ENCODE measurements around the gene CLEC18C.
"Not testable (repeated sequence)": the region's sequence is repeated elsewhere in the genome, so short reads cannot be mapped to it uniquely, and the experiment has no call there.

GRCh38 chr16:70204668-70205405 is 31.2 kb downstream of the CLEC18C start:
- not testable (repeated sequence) for TF ChIP-seq CTCF (IDR thresholded peaks at IDR 0.05; ENCODE audit: low read length); EZH2 (optimal IDR thresholded peaks at IDR 0.05; ENCODE audit: low read depth, low read length)

All from MM.1S (cell line).